HCT116 (cell line): ENCODE data around the gene CFDP1. TPM values are rescaled to one million over a fixed set of nuclear protein-coding genes. Genes with fewer than 3 reads are reported as not detected.

ENCODE experiments used
- ATAC-seq: fragments of 200-7000 bp; cut with Tn5 transposase; 2 replicates; pipeline ENCODE4 v1.9.1; 2020; ENCODE audit warnings: mild to moderate bottlenecking, moderate library complexity
- BruUV-seq: library from RNA; stranded (reverse); fragments of 400-500 nt; replicated peaks from 2 replicates; lab custom pipeline; 2021; lab: Mats Ljungman, UMichigan
- CTCF ChIA-PET: fragments of 300-600 bp; sonication (Branson Sonifier 250); formaldehyde crosslinking; loops from one replicate; lab custom pipeline; 2021; ENCODE audit warnings: antibody characterized with exemption; lab: Charles Lee
- POLR2A ChIA-PET: fragments of 300-600, 350-600 bp; sonication (Branson Sonifier 250); formaldehyde crosslinking; loops from one replicate; lab custom pipeline; 2021; ENCODE audit warnings: antibody characterized with exemption; lab: Charles Lee
- RAD21 ChIA-PET, 2 experiments: fragments of 300-600 bp; sonication (Branson Sonifier 250); formaldehyde crosslinking; loops; one replicate each; lab custom pipeline; 2023; ENCODE audit warnings: low total read pairs in 2 of 2; ENCODE audit not compliant: uncharacterized antibody in 2 of 2, unreplicated experiment in 2 of 2, low non-redundant PET in 1 of 2; lab: Charles Lee
- DNase-seq: peaks from one replicate; pipeline ENCODE4 v3.0.0-alpha.2; 2010; ENCODE audit warnings: low read depth, low spot score
- H2AFZ ChIP-seq: fragments of 200-600 bp; shearing (Covaris generic), sonication (generic); 2 replicates; pipeline ENCODE4 v1.6.1; 2017; ENCODE audit warnings: low read depth, mixed run types, mixed read lengths, antibody characterized with exemption, low read length; ENCODE audit not compliant: poor library complexity, severe bottlenecking
- H3K27ac ChIP-seq: 2 replicates; pipeline ENCODE4 v1.5.1; 2012; ENCODE audit warnings: low read depth, low read length
- H3K27me3 ChIP-seq: fragments of 200-600 bp; sonication (generic); 2 replicates; pipeline ENCODE4 v1.6.1; 2016; ENCODE audit warnings: mixed run types, low read length, mixed read lengths; ENCODE audit not compliant: insufficient read depth
- H3K36me3 ChIP-seq, 2 experiments: fragments of 200-500 bp in 1 of 2; fragments of 200-600 bp in 1 of 2; sonication (Bioruptor generic) in 1 of 2; sonication (generic) in 1 of 2; 2 replicates each; pipeline versions ENCODE4 v1.5.1 to v1.6.1; 2014 to 2016; ENCODE audit warnings: low read length in 2 of 2, inconsistent platforms in 1 of 2, mixed read lengths in 1 of 2, mixed run types in 1 of 2; ENCODE audit not compliant: insufficient read depth in 2 of 2, control insufficient read depth in 1 of 2
- H3K4me1 ChIP-seq, 2 experiments: fragments of 200-600 bp in 1 of 2; sonication (generic) in 1 of 2; 2 replicates each; pipeline versions ENCODE4 v1.5.1 to v1.6.1; 2012 to 2017; ENCODE audit warnings: low read length in 2 of 2, inconsistent platforms in 1 of 2, mild to moderate bottlenecking in 1 of 2, mixed read lengths in 1 of 2, mixed run types in 1 of 2, moderate library complexity in 1 of 2; ENCODE audit not compliant: insufficient read depth in 2 of 2, control insufficient read depth in 1 of 2
- H3K4me2 ChIP-seq: fragments of 200-600 bp; sonication (generic); 2 replicates; pipeline ENCODE4 v1.6.1; 2017; ENCODE audit warnings: mixed run types, low read length, mixed read lengths
- H3K4me3 ChIP-seq, 2 experiments: fragments of 200-600 bp in 1 of 2; sonication (generic) in 1 of 2; replicated peaks in 1 of 2; 2 replicates each; pipeline ENCODE4 v1.5.1; 2011 to 2016; ENCODE audit warnings: low read length in 2 of 2, control low read depth in 1 of 2, low read depth in 1 of 2, mild to moderate bottlenecking in 1 of 2, mixed read lengths in 1 of 2, mixed run types in 1 of 2
- H3K79me2 ChIP-seq: fragments of 200-600 bp; sonication (generic); 2 replicates; pipeline ENCODE4 v1.6.1; 2017; ENCODE audit warnings: mild to moderate bottlenecking, mixed run types, low read length, moderate library complexity, mixed read lengths; ENCODE audit not compliant: insufficient read depth
- H3K9ac ChIP-seq: fragments of 200-600 bp; sonication (generic); 2 replicates; pipeline ENCODE4 v1.6.1; 2016; ENCODE audit warnings: low read length, mixed read lengths
- H3K9me2 ChIP-seq: fragments of 200-600 bp; sonication (generic), shearing (Covaris generic); 2 replicates; pipeline ENCODE4 v1.6.1; 2017; ENCODE audit warnings: mixed run types, mild to moderate bottlenecking, moderate library complexity; ENCODE audit not compliant: insufficient read depth
- H3K9me3 ChIP-seq, 2 experiments: fragments of 200-500 bp in 1 of 2; fragments of 200-600 bp in 1 of 2; sonication (Bioruptor generic) in 1 of 2; sonication (generic) in 1 of 2; 2 replicates each; pipeline ENCODE4 v1.6.1; 2014 to 2017; ENCODE audit warnings: low read length in 2 of 2, mixed read lengths in 2 of 2, inconsistent platforms in 1 of 2, low read depth in 1 of 2, mild to moderate bottlenecking in 1 of 2, mixed run types in 1 of 2, moderate library complexity in 1 of 2; ENCODE audit not compliant: control insufficient read depth in 1 of 2, insufficient read depth in 1 of 2
- H4K20me1 ChIP-seq: fragments of 200-600 bp; sonication (generic), shearing (Covaris generic); 2 replicates; pipeline ENCODE4 v1.6.1; 2017; ENCODE audit warnings: mixed run types, mild to moderate bottlenecking, moderate library complexity; ENCODE audit not compliant: insufficient read depth
- CEBPB ChIP-seq: IDR thresholded peaks from 2 replicates; pipeline ENCODE4 v1.6.1; 2012; ENCODE audit warnings: low read depth
- CTCF ChIP-seq, 3 experiments: fragments of 200-600 bp in 1 of 3; sonication (generic) in 1 of 3; IDR thresholded peaks in 2 of 3; conservative IDR thresholded peaks in 1 of 3; 2 replicates each; pipeline ENCODE4 v1.5.1; 2012 to 2017; ENCODE audit warnings: low read depth in 2 of 3, low read length in 2 of 3, antibody characterized with exemption in 1 of 3, borderline replicate concordance in 1 of 3, control low read depth in 1 of 3, mild to moderate bottlenecking in 1 of 3, mixed read lengths in 1 of 3, mixed run types in 1 of 3, moderate library complexity in 1 of 3; ENCODE audit not compliant: insufficient read depth in 1 of 3
- ELF1 ChIP-seq: IDR thresholded peaks from 2 replicates; pipeline ENCODE4 v1.6.1; 2012; ENCODE audit warnings: low read depth, borderline replicate concordance
- EZH2 ChIP-seq: fragments of 200-600 bp; sonication (generic); IDR thresholded peaks from 2 replicates; pipeline ENCODE4 v1.6.1; 2017; ENCODE audit warnings: antibody characterized with exemption, mixed run types
- EZH2phosphoT487 ChIP-seq: fragments of 200-600 bp; IDR thresholded peaks from 2 replicates; pipeline ENCODE4 v1.6.1; 2018; ENCODE audit warnings: antibody characterized with exemption, borderline replicate concordance
- FOSL1 ChIP-seq: IDR thresholded peaks from 2 replicates; pipeline ENCODE4 v1.6.1; 2012; ENCODE audit warnings: low read depth
- JUND ChIP-seq: IDR thresholded peaks from 2 replicates; pipeline ENCODE4 v1.6.1; 2012
- POLR2A ChIP-seq: IDR thresholded peaks from 2 replicates; pipeline ENCODE4 v1.7.0; 2011; ENCODE audit warnings: borderline replicate concordance; ENCODE audit not compliant: insufficient read depth, insufficient read length; ENCODE audit errors: extremely low read depth
- SIN3A ChIP-seq: IDR thresholded peaks from 2 replicates; pipeline ENCODE4 v1.6.1; 2012; ENCODE audit warnings: low read depth
- SP1 ChIP-seq: IDR thresholded peaks from 2 replicates; pipeline ENCODE4 v1.6.1; 2012; ENCODE audit warnings: low read depth
- TCF7L2 ChIP-seq: IDR thresholded peaks from 2 replicates; pipeline ENCODE4 v1.7.0; 2011; ENCODE audit warnings: borderline replicate concordance, inconsistent platforms; ENCODE audit not compliant: insufficient read depth, insufficient read length; ENCODE audit errors: extremely low read depth
- ZNF274 ChIP-seq: fragments of 200-500 bp; sonication (Bioruptor generic); IDR thresholded peaks from 2 replicates; pipeline ENCODE4 v1.6.1; 2014; ENCODE audit warnings: mild to moderate bottlenecking, low read depth, low read length, inconsistent platforms
- intact Hi-C: fragments of 100-400 bp; cut with micrococcal nuclease; formaldehyde crosslinking; loops from 2 replicates; pipeline ENCODE4 v1.10.0; 2022
- total RNA-seq: library from RNA; stranded (reverse); gene quantifications from one replicate; pipeline ENCODE4 v1.2.1, GENCODE V29; 2021; ENCODE audit not compliant: unreplicated experiment
- TF ChIP-seq, protein P1 (sequence below): IDR thresholded peaks from 2 replicates; pipeline ENCODE4 v1.6.1; 2012

Gene CFDP1
- total RNA-seq, 1 experiment from 2014 or later, result 45.3 TPM

DNA sequence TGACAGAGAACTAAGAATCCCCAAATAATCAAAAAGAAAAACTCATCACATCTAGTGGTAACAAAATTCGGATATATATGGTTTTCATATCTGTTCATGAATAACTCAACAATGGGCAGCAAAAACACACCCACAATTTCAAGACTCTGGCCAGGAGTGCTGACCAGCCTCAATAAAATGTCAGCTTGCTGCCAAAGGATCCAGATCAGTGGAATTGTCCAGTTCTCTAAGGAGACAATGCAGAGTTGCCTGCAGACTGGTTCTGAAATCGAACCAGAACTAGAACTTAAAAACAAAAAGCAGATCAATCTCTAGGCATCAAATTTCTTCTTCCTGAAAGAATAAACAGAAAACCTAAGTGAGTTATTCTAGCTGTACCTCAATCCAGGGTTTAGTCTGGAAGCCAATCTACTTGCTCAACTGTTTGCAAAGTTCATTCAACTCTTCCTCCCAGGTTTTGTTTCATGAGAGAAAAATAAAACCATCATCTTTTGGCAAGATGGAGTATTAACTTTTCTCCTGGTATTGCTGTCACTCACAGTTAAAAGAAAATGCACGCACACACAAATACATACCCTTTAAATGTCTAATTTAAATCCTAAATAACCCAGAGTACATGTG, 61.0 kb downstream of the CFDP1 start:
- Histone ChIP-seq H3K9me3 (no peaks in the 10 kb centered on the region), H2AFZ (no peak overlapping the region), H3K27ac (no peak overlapping the region), H3K4me1 (peaks cover 0 to 8% of the 10 kb centered on the region in 2 experiments; a peak in 1 of 4 replicates), H3K79me2 (no peaks in the 10 kb centered on the region), H3K36me3 (peaks cover 0 to under 1% of the 10 kb centered on the region in 2 experiments; a peak in 1 of 4 replicates), H4K20me1 (no peaks in the 10 kb centered on the region), H3K9ac (no peak overlapping the region), H3K4me2 (no peak overlapping the region), H3K27me3 (no peaks in the 10 kb centered on the region), H3K4me3 (no peak overlapping the region), H3K9me2 (no peaks in the 10 kb centered on the region)
- no TSS peak for BruUV-seq
- CTCF ChIA-PET, result interaction anchor here (1.2 to 2.4 kb wide), 2 partner anchors 12 to 13 kb away, joined by 3 to 8 read pairs; no protein-coding TSS in a partner anchor
- ATAC-seq (no peak), DNase-seq (no peak)
- intact Hi-C loops, result no loop called here
- RAD21 ChIA-PET, result no interaction called here
- TF ChIP-seq EZH2phosphoT487 (no peak), POLR2A (no peak), ELF1 (no peak), JUND (no peak), TCF7L2 (no peak), EZH2 (no peak), CEBPB (no peak), FOSL1 (no peak), CTCF (IDR thresholded peaks at IDR 0.05 in 2 of 3, conservative IDR thresholded peaks at IDR 0.05 in 1 of 3; ENCODE audit: borderline replicate concordance in 1 of 3, insufficient read depth in 1 of 3, low read depth in 2 of 3, low read length in 2 of 3) (no peak), ZNF274 (no peak), SP1 (no peak), SIN3A (no peak)
- TF ChIP-seq, protein P1, sequence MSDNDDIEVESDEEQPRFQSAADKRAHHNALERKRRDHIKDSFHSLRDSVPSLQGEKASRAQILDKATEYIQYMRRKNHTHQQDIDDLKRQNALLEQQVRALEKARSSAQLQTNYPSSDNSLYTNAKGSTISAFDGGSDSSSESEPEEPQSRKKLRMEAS, result no peak
- POLR2A ChIA-PET, result no interaction called here
